ENCODE results near the gene IRS1. TPM values are rescaled to one million over a fixed set of nuclear protein-coding genes. Genes with fewer than 3 reads are reported as not detected.

Gene IRS1
- total and polyA plus RNA-seq, 3 experiments from 2014 or later: 0.20 to 3.9 (median 3.6) TPM

- ChIA-PET POLR2A (interaction anchor here (0.5 to 4.7 kb wide), 3 partner anchors 11 to 41 kb away, joined by 4 to 33 read pairs (median 5); partner anchors contain the start of gene RHBDD1), CTCF (interaction anchor here (1.0 to 1.4 kb wide), 2 partner anchors 25 to 38 kb away, joined by 5 read pairs; partner anchors contain the start of gene RHBDD1)
- H3K4me3 Mint-ChIP-seq: peak overlapping the region in 6 of 7 donors; percentile 48 to 94 (median 88)
- no peaks in the 10 kb centered on the region for H3K36me3 ChIP-seq (ENCODE audit: insufficient read depth, low read length)
- H3K4me3 ChIP-seq (ENCODE audit: low read length): no peak overlapping the region
- H3K9me3 Mint-ChIP-seq: no peaks in the 10 kb centered on the region
- H3K27me3 ChIP-seq (ENCODE audit: insufficient read depth, low read length, poor library complexity, severe bottlenecking): no peaks in the 10 kb centered on the region
- H3K4me1 Mint-ChIP-seq: peaks cover 19 to 45% (median 26%) of the 10 kb centered on the region in 3 donors
- peaks cover 0 to 4% of the 10 kb centered on the region in 2 donors for H3K27me3 Mint-ChIP-seq
- H3K27ac Mint-ChIP-seq: peak overlapping the region in 2 of 8 donors; percentile 32 to 55
- DNase-seq: peak in 1 of 5 donors; percentile 48
- H3K9me3 ChIP-seq (ENCODE audit: low read length): no peaks in the 10 kb centered on the region
- H3K36me3 Mint-ChIP-seq: peaks cover 0 to 3% (median 0%) of the 10 kb centered on the region in 3 donors
- H3K27ac ChIP-seq (ENCODE audit: low read depth, low read length): no peak overlapping the region
- peaks cover 17% of the 10 kb centered on the region for H3K4me1 ChIP-seq (ENCODE audit: insufficient read depth, low read length)
Observed at GRCh38 chr2:226797289-226797988, 2.2 kb downstream of the IRS1 start.

- H3K27me3 ChIP-seq (ENCODE audit: insufficient read depth, low read length, poor library complexity, severe bottlenecking): no peaks in the 10 kb centered on the region
- no peak overlapping the region for H3K27ac Mint-ChIP-seq
- peaks cover 0 to 5% of the 10 kb centered on the region in 2 donors for H3K27me3 Mint-ChIP-seq
- H3K4me3 ChIP-seq (ENCODE audit: low read length): no peak overlapping the region
- peak overlapping the region in 4 of 7 donors; percentile 23 to 61 (median 52) for H3K4me3 Mint-ChIP-seq
- peaks cover 24 to 51% (median 28%) of the 10 kb centered on the region in 3 donors for H3K4me1 Mint-ChIP-seq
- H3K36me3 Mint-ChIP-seq: peaks cover 0 to 3% (median 0%) of the 10 kb centered on the region in 3 donors
- H3K9me3 ChIP-seq (ENCODE audit: low read length): no peaks in the 10 kb centered on the region
- no peaks in the 10 kb centered on the region for H3K36me3 ChIP-seq (ENCODE audit: insufficient read depth, low read length)
- H3K9me3 Mint-ChIP-seq: no peaks in the 10 kb centered on the region
- ChIA-PET POLR2A (interaction anchor here (0.6 kb wide), 1 partner anchor 25 kb away, joined by 3 read pairs; no protein-coding TSS in a partner anchor), CTCF (interaction anchor here (0.9 kb wide), 1 partner anchor 96 kb away, joined by 3 read pairs; no protein-coding TSS in a partner anchor)
- H3K27ac ChIP-seq (ENCODE audit: low read depth, low read length): no peak overlapping the region
- H3K4me1 ChIP-seq (ENCODE audit: insufficient read depth, low read length): peaks cover 22% of the 10 kb centered on the region
- DNase-seq: no peak
Observed at GRCh38 chr2:226796840-226797288, 2.8 kb downstream of the IRS1 start.

- no peaks in the 10 kb centered on the region for H3K9me3 ChIP-seq (ENCODE audit: low read length)
- H3K4me3 Mint-ChIP-seq: peak overlapping the region in 4 of 7 donors; percentile 24 to 61 (median 58)
- DNase-seq: no peak
- peaks cover 18% of the 10 kb centered on the region for H3K4me1 ChIP-seq (ENCODE audit: insufficient read depth, low read length)
- H3K36me3 Mint-ChIP-seq: peaks cover 0 to 5% (median 0%) of the 10 kb centered on the region in 3 donors
- no peaks in the 10 kb centered on the region for H3K27me3 ChIP-seq (ENCODE audit: insufficient read depth, low read length, poor library complexity, severe bottlenecking)
- no peaks in the 10 kb centered on the region for H3K9me3 Mint-ChIP-seq
- peak overlapping the region in 2 of 8 donors; percentile 27 to 54 for H3K27ac Mint-ChIP-seq
- peaks cover 20 to 48% (median 25%) of the 10 kb centered on the region in 3 donors for H3K4me1 Mint-ChIP-seq
- H3K4me3 ChIP-seq (ENCODE audit: low read length): no peak overlapping the region
- no peak overlapping the region for H3K27ac ChIP-seq (ENCODE audit: low read depth, low read length)
- CTCF ChIA-PET: interaction anchor here (0.9 kb wide), 1 partner anchor 96 kb away, joined by 3 read pairs; no protein-coding TSS in a partner anchor
- POLR2A ChIA-PET: interaction anchor here (0.6 to 1.6 kb wide), 2 partner anchors 25 to 40 kb away, joined by 3 to 7 read pairs; partner anchors contain the start of gene RHBDD1
- no peaks in the 10 kb centered on the region for H3K36me3 ChIP-seq (ENCODE audit: insufficient read depth, low read length)
- H3K27me3 Mint-ChIP-seq: peaks cover 0 to 3% of the 10 kb centered on the region in 2 donors
Observed at GRCh38 chr2:226796012-226796839, 3.4 kb downstream of the IRS1 start.

DNA sequence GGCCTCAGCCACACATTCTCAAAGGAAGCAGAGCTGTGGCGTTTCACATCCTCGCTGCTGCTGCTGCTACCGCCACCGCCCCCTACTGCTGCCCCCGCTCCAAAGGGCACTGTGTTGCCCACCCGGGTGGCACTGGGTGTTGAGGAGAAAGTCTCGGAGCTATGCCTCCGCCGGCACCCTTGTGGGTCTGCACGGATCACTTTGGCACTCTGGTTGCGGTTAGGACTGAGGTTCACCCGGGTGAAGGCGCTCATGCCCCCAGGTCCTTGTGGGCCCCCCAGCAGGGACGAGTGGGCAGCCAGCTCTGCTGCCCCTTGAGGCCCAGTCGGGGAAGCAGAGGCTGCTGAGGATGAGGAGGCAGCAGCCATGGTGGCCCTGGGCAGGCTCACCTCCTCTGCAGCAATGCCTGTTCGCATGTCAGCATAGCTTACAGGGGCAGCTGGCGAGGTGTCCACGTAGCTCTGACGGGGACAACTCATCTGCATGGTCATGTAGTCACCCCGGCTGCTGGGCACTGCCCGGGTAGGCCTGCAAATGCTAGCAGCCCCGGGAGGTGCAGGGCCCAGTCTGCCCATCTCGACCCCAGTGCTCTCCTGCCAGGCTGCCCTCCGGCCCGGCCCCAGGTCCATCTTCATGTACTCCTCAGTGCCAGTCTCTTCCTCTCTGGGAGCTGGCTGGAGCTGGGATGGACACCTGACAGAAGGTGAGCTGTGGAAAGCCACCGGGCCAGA is 4.2 kb downstream of the IRS1 start:
- Mint-ChIP-seq H3K9me3 (no peaks in the 10 kb centered on the region), H3K36me3 (peaks cover 0 to 8% (median 0%) of the 10 kb centered on the region in 3 donors), H3K4me3 (peak overlapping the region in 2 of 7 donors; percentile 27 to 61), H3K4me1 (peaks cover 13 to 48% (median 25%) of the 10 kb centered on the region in 3 donors), H3K27me3 (peaks cover 0 to 2% of the 10 kb centered on the region in 2 donors), H3K27ac (no peak overlapping the region)
- peaks cover 20% of the 10 kb centered on the region for H3K4me1 ChIP-seq (ENCODE audit: insufficient read depth, low read length)
- CTCF ChIA-PET: interaction anchor here (1.0 kb wide), 1 partner anchor 40 kb away, joined by 3 read pairs; the partner anchor contains the start of gene RHBDD1
- no peak overlapping the region for H3K27ac ChIP-seq (ENCODE audit: low read depth, low read length)
- H3K4me3 ChIP-seq (ENCODE audit: low read length): no peak overlapping the region
- DNase-seq: no peak
- no peaks in the 10 kb centered on the region for H3K9me3 ChIP-seq (ENCODE audit: low read length)
- POLR2A ChIA-PET: interaction anchor here (1.6 kb wide), 1 partner anchor 41 kb away, joined by 7 read pairs; the partner anchor contains the start of gene RHBDD1
- H3K36me3 ChIP-seq (ENCODE audit: insufficient read depth, low read length): no peaks in the 10 kb centered on the region
- no peaks in the 10 kb centered on the region for H3K27me3 ChIP-seq (ENCODE audit: insufficient read depth, low read length, poor library complexity, severe bottlenecking)

- Histone ChIP-seq H3K9me3 (ENCODE audit: low read length) (no peaks in the 10 kb centered on the region), H3K27me3 (ENCODE audit: insufficient read depth, low read length, poor library complexity, severe bottlenecking) (no peaks in the 10 kb centered on the region), H3K4me1 (ENCODE audit: insufficient read depth, low read length) (peaks cover 16% of the 10 kb centered on the region), H3K4me3 (ENCODE audit: low read length) (no peak overlapping the region), H3K36me3 (ENCODE audit: insufficient read depth, low read length) (no peaks in the 10 kb centered on the region), H3K27ac (ENCODE audit: low read depth, low read length) (no peak overlapping the region)
- Mint-ChIP-seq H3K27ac (peak overlapping the region in 2 of 8 donors; percentile 43 to 59), H3K4me1 (peaks cover 9 to 45% (median 26%) of the 10 kb centered on the region in 3 donors), H3K9me3 (no peaks in the 10 kb centered on the region), H3K4me3 (peak overlapping the region in 1 of 7 donors; percentile 95), H3K27me3 (peaks cover 0 to 2% of the 10 kb centered on the region in 2 donors), H3K36me3 (peaks cover 0 to 8% (median 0%) of the 10 kb centered on the region in 3 donors)
- POLR2A ChIA-PET: interaction anchor here (1.6 kb wide), 1 partner anchor 41 kb away, joined by 7 read pairs; the partner anchor contains the start of gene RHBDD1
- CTCF ChIA-PET: interaction anchor here (1.0 kb wide), 1 partner anchor 41 kb away, joined by 3 read pairs; the partner anchor contains the start of gene RHBDD1
- DNase-seq: no peak
Observed at GRCh38 chr2:226794751-226795171, 4.9 kb downstream of the IRS1 start.

GRCh38 chr2:226794196-226794661 is 5.4 kb downstream of the IRS1 start:
- ChIA-PET POLR2A (interaction anchor here (1.6 kb wide), 1 partner anchor 42 kb away, joined by 7 read pairs; the partner anchor contains the start of gene RHBDD1), CTCF (no interaction called here)
- no peak for DNase-seq
- Histone ChIP-seq H3K27me3 (ENCODE audit: insufficient read depth, low read length, poor library complexity, severe bottlenecking) (no peaks in the 10 kb centered on the region), H3K9me3 (ENCODE audit: low read length) (no peaks in the 10 kb centered on the region), H3K4me1 (ENCODE audit: insufficient read depth, low read length) (peaks cover 16% of the 10 kb centered on the region), H3K36me3 (ENCODE audit: insufficient read depth, low read length) (no peaks in the 10 kb centered on the region), H3K27ac (ENCODE audit: low read depth, low read length) (no peak overlapping the region), H3K4me3 (ENCODE audit: low read length) (no peak overlapping the region)
- peak overlapping the region in 2 of 8 donors; percentile 50 to 59 for H3K27ac Mint-ChIP-seq
- H3K9me3 Mint-ChIP-seq: no peaks in the 10 kb centered on the region
- peak overlapping the region in 2 of 7 donors; percentile 29 to 95 for H3K4me3 Mint-ChIP-seq
- H3K36me3 Mint-ChIP-seq: peaks cover 0 to 8% (median 0%) of the 10 kb centered on the region in 3 donors
- peaks cover 9 to 45% (median 26%) of the 10 kb centered on the region in 3 donors for H3K4me1 Mint-ChIP-seq
- peaks cover 0 to 2% of the 10 kb centered on the region in 2 donors for H3K27me3 Mint-ChIP-seq

GRCh38 chr2:226793646-226794045 is 6.0 kb downstream of the IRS1 start:
- H3K9me3 Mint-ChIP-seq: no peaks in the 10 kb centered on the region
- Histone ChIP-seq H3K36me3 (ENCODE audit: insufficient read depth, low read length) (no peaks in the 10 kb centered on the region), H3K9me3 (ENCODE audit: low read length) (no peaks in the 10 kb centered on the region), H3K27ac (ENCODE audit: low read depth, low read length) (no peak overlapping the region), H3K4me3 (ENCODE audit: low read length) (no peak overlapping the region), H3K27me3 (ENCODE audit: insufficient read depth, low read length, poor library complexity, severe bottlenecking) (no peaks in the 10 kb centered on the region), H3K4me1 (ENCODE audit: insufficient read depth, low read length) (peaks cover 16% of the 10 kb centered on the region)
- POLR2A ChIA-PET: no interaction called here
- H3K27me3 Mint-ChIP-seq: peaks cover 0 to 2% of the 10 kb centered on the region in 2 donors
- H3K4me1 Mint-ChIP-seq: peaks cover 9 to 45% (median 26%) of the 10 kb centered on the region in 3 donors
- peaks cover 0 to 8% (median 0%) of the 10 kb centered on the region in 3 donors for H3K36me3 Mint-ChIP-seq
- H3K27ac Mint-ChIP-seq: peak overlapping the region in 2 of 8 donors; percentile 38 to 59
- no peak for DNase-seq
- peak overlapping the region in 2 of 7 donors; percentile 29 to 95 for H3K4me3 Mint-ChIP-seq
- CTCF ChIA-PET: no interaction called here

Data from CD8-positive, alpha-beta memory T cell (primary cell).